Uterus (tissue), 4 donors: ENCODE results near the gene PHB1. TPM values are rescaled to one million over a fixed set of nuclear protein-coding genes. Genes with fewer than 3 reads are reported as not detected.

Source experiments
- DNase-seq, 2 donors: peaks; one replicate each; pipeline ENCODE4 v3.0.0-alpha.2; 2019 to 2020
- H3K27ac ChIP-seq, 2 donors: fragments of 200-600 bp; sonication (generic); 1 replicate in 1 of 2; 2 replicates in 1 of 2; pipeline ENCODE4 v1.5.1; 2016 to 2018
- H3K27me3 ChIP-seq, 2 donors: fragments of 200-600 bp; sonication (generic); one replicate each; pipeline ENCODE4 v1.5.1; 2018 to 2019; ENCODE audit warnings: control low read depth in 1 of 2
- H3K36me3 ChIP-seq, 2 donors: fragments of 200-600 bp; sonication (generic); one replicate each; pipeline ENCODE4 v1.5.1; 2019; ENCODE audit warnings: control low read depth in 1 of 2
- H3K4me1 ChIP-seq, 2 donors: fragments of 200-600 bp; sonication (generic); one replicate each; pipeline ENCODE4 v1.5.1; 2018 to 2019; ENCODE audit warnings: control low read depth in 1 of 2
- H3K4me3 ChIP-seq, 2 donors: fragments of 200-600 bp; sonication (generic); 1 replicate in 1 of 2; 2 replicates in 1 of 2; pipeline ENCODE4 v1.5.1; 2018 to 2019; ENCODE audit warnings: mild to moderate bottlenecking in 1 of 2
- H3K9me3 ChIP-seq, 2 donors: fragments of 200-600 bp; sonication (generic); one replicate each; pipeline ENCODE4 v1.5.1; 2019; ENCODE audit warnings: control low read depth in 1 of 2
- CTCF ChIP-seq, 4 experiments: fragments of 200-600 bp in 2 of 4; fragments of 450-650 bp in 2 of 4; sonication (generic) in 2 of 4; IDR thresholded peaks; one replicate each; pipeline ENCODE4 v1.5.1; 2016 to 2019; ENCODE audit warnings: antibody characterized with exemption in 4 of 4, mild to moderate bottlenecking in 2 of 4, moderate library complexity in 1 of 4
- POLR2A ChIP-seq, 2 donors: fragments of 450-650 bp; IDR thresholded peaks; one replicate each; pipeline ENCODE4 v1.6.1; 2016; ENCODE audit warnings: antibody characterized with exemption in 2 of 2, mild to moderate bottlenecking in 1 of 2, moderate library complexity in 1 of 2
- intact Hi-C: fragments of 100-400 bp; cut with DNase I; formaldehyde crosslinking; loops from one replicate; pipeline ENCODE4 v1.15.1; 2023; ENCODE audit warnings: low total_unique reads
- total RNA-seq, 4 donors: library from RNA; depleted of rRNA in 3 of 4; stranded (reverse); fragments of >200 nt in 3 of 4; gene quantifications; one replicate each; pipeline versions ENCODE4 v1.1.0 to v1.2.4, GENCODE V29; 2014 to 2023
- donor health status: DM: yes; HTN: yes; CAD: no.

Gene PHB1
- total RNA-seq, 4 donors from 2014 or later: 63.5 to 98.4 (median 79.6) TPM

- Histone ChIP-seq H3K36me3 (no peaks in the 10 kb centered on the region), H3K4me3 (no peak overlapping the region), H3K27ac (no peak overlapping the region), H3K27me3 (no peaks in the 10 kb centered on the region), H3K9me3 (no peaks in the 10 kb centered on the region), H3K4me1 (no peaks in the 10 kb centered on the region)
- DNase-seq: no peak
- TF ChIP-seq POLR2A (IDR thresholded peaks at IDR 0.05) (no peak), CTCF (IDR thresholded peaks at IDR 0.05) (no peak)
- intact Hi-C loops: no loop called here
These were observed 38.0 kb upstream of the PHB1 start for GRCh38 chr17:49452661-49453060.

- DNase-seq: no peak
- Histone ChIP-seq H3K9me3 (no peaks in the 10 kb centered on the region), H3K4me1 (no peaks in the 10 kb centered on the region), H3K36me3 (no peaks in the 10 kb centered on the region), H3K4me3 (no peak overlapping the region), H3K27ac (no peak overlapping the region), H3K27me3 (no peaks in the 10 kb centered on the region)
- TF ChIP-seq CTCF (IDR thresholded peaks at IDR 0.05) (no peak), POLR2A (IDR thresholded peaks at IDR 0.05) (no peak)
- intact Hi-C loops: no loop called here
These were observed 37.5 kb upstream of the PHB1 start for GRCh38 chr17:49452201-49452600.

- intact Hi-C loops: no loop called here
- TF ChIP-seq CTCF (IDR thresholded peaks at IDR 0.05) (no peak), POLR2A (IDR thresholded peaks at IDR 0.05) (no peak)
- no peaks in the 10 kb centered on the region for H3K36me3 ChIP-seq
- H3K4me1 ChIP-seq: no peaks in the 10 kb centered on the region
- H3K27ac ChIP-seq: no peak overlapping the region
- H3K4me3 ChIP-seq: no peak overlapping the region
- no peak for DNase-seq
- no peaks in the 10 kb centered on the region for H3K27me3 ChIP-seq
- no peaks in the 10 kb centered on the region for H3K9me3 ChIP-seq
These were observed 36.1 kb upstream of the PHB1 start for GRCh38 chr17:49450735-49451134.

GRCh38 chr17:49450181-49450580, 35.5 kb upstream of the PHB1 start:
- H3K36me3 ChIP-seq: no peaks in the 10 kb centered on the region
- H3K9me3 ChIP-seq: no peaks in the 10 kb centered on the region
- DNase-seq: no peak
- intact Hi-C loops: no loop called here
- H3K4me1 ChIP-seq: no peaks in the 10 kb centered on the region
- no peak overlapping the region for H3K27ac ChIP-seq
- TF ChIP-seq CTCF (IDR thresholded peaks at IDR 0.05): no peak
- no peak for TF ChIP-seq POLR2A (IDR thresholded peaks at IDR 0.05)
- H3K27me3 ChIP-seq: no peaks in the 10 kb centered on the region
- no peak overlapping the region for H3K4me3 ChIP-seq

GRCh38 chr17:49447628-49448302, 33.1 kb upstream of the PHB1 start:
- no peak for DNase-seq
- Histone ChIP-seq H3K27ac (no peak overlapping the region), H3K36me3 (no peaks in the 10 kb centered on the region), H3K27me3 (no peaks in the 10 kb centered on the region), H3K4me1 (no peaks in the 10 kb centered on the region), H3K9me3 (no peaks in the 10 kb centered on the region), H3K4me3 (no peak overlapping the region)
- TF ChIP-seq CTCF (IDR thresholded peaks at IDR 0.05) (no peak), POLR2A (IDR thresholded peaks at IDR 0.05) (no peak)
- intact Hi-C loops: no loop called here
